Upper lobe of left lung (tissue), 6 donors: Measurements from ENCODE around the gene SDR9C7. TPM values are rescaled to one million over a fixed set of nuclear protein-coding genes. Genes with fewer than 3 reads are reported as not detected.
"Not testable (repeated sequence)": the region's sequence is repeated elsewhere in the genome, so short reads cannot be mapped to it uniquely, and the experiment has no call there.

ENCODE experiments used
- ATAC-seq, 2 donors: fragments of 200-7000 bp; cut with Tn5 transposase; one replicate each; pipeline ENCODE4 v1.9.1; 2022; ENCODE audit warnings: mild to moderate bottlenecking in 2 of 2, moderate library complexity in 2 of 2; ENCODE audit not compliant: low FRiP score in 2 of 2
- DNase-seq, 2 donors: peaks; one replicate each; pipeline ENCODE4 v3.0.0-alpha.2; 2019 to 2020
- H3K27ac ChIP-seq, 4 donors: fragments of 200-600 bp; sonication (generic); one replicate each; pipeline ENCODE4 v1.5.1; 2016 to 2019
- H3K27me3 ChIP-seq, 4 donors: fragments of 200-600 bp; sonication (generic); one replicate each; pipeline ENCODE4 v1.5.1; 2017 to 2019
- H3K36me3 ChIP-seq, 4 donors: fragments of 200-600 bp; sonication (generic); one replicate each; pipeline ENCODE4 v1.5.1; 2016 to 2019
- H3K4me1 ChIP-seq, 4 donors: fragments of 200-600 bp; sonication (generic); one replicate each; pipeline ENCODE4 v1.5.1; 2018 to 2019
- H3K4me3 ChIP-seq, 4 donors: fragments of 200-600 bp; sonication (generic); one replicate each; pipeline ENCODE4 v1.5.1; 2017 to 2019; ENCODE audit warnings: mild to moderate bottlenecking in 2 of 4, moderate library complexity in 1 of 4
- H3K9me3 ChIP-seq, 4 donors: fragments of 200-600 bp; sonication (generic); one replicate each; pipeline ENCODE4 v1.5.1; 2018 to 2019
- CTCF ChIP-seq, 6 experiments: fragments of 450-650 bp in 4 of 6; fragments of 200-600 bp in 2 of 6; sonication (generic) in 2 of 6; IDR thresholded peaks; one replicate each; pipeline ENCODE4 v1.5.1; 2016 to 2019; ENCODE audit warnings: antibody characterized with exemption in 6 of 6
- EP300 ChIP-seq, 4 donors: sonication (generic); formaldehyde crosslinking; IDR thresholded peaks; one replicate each; pipeline ENCODE4 v1.5.1; 2017; ENCODE audit warnings: antibody characterized with exemption in 4 of 4, control low read depth in 2 of 4
- POLR2A ChIP-seq, 4 donors: fragments of 450-650 bp; IDR thresholded peaks; one replicate each; pipeline ENCODE4 v1.5.1; 2016 to 2017; ENCODE audit warnings: antibody characterized with exemption in 4 of 4, mild to moderate bottlenecking in 2 of 4
- POLR2AphosphoS5 ChIP-seq, 2 donors: sonication (generic); formaldehyde crosslinking; IDR thresholded peaks; one replicate each; pipeline ENCODE4 v1.5.1; 2017; ENCODE audit warnings: antibody characterized with exemption in 2 of 2
- WGBS, 2 donors: methylation state at CpG; one replicate each; pipeline ENCODE4 v1.1.5; 2017 to 2018; 5-methylcytosine and 5-hydroxymethylcytosine counted together
- total RNA-seq, 6 donors: library from RNA; depleted of rRNA in 4 of 6; stranded (reverse); fragments of >200 nt in 4 of 6; gene quantifications; one replicate each; pipeline versions ENCODE4 v1.1.0 to v1.2.1, GENCODE V29; 2016 to 2021
- donor health status: DM: no; HTN: no; CAD: no; lungs with moderate emphysema.
- donor health status: DM: no; HTN: yes; CAD: no; lungs with severe emphysema.

SDR9C7 gene
- total RNA-seq, 6 donors from 2014 or later, result not detected

- TF ChIP-seq EP300 (IDR thresholded peaks at IDR 0.05) (no peak), CTCF (IDR thresholded peaks at IDR 0.05) (no peak), POLR2AphosphoS5 (IDR thresholded peaks at IDR 0.05) (no peak), POLR2A (IDR thresholded peaks at IDR 0.05) (no peak)
- Histone ChIP-seq H3K4me1 (no peaks in the 10 kb centered on the region), H3K27me3 (no peaks in the 10 kb centered on the region), H3K9me3 (no peaks in the 10 kb centered on the region), H3K4me3 (no peak overlapping the region), H3K36me3 (no peaks in the 10 kb centered on the region), H3K27ac (no peak overlapping the region)
- DNase-seq (no peak), ATAC-seq (no peak)
- 100% methylated on average over 3 of the region's 3 CpGs; no CpG with 5 or more reads in 1 of the 2 donors for WGBS, 2 donors
Observed at GRCh38 chr12:56979628-56980027, 45.4 kb upstream of the SDR9C7 start.

GRCh38 chr12:56978397-56979138, 44.4 kb upstream of the SDR9C7 start:
- Histone ChIP-seq H3K36me3 (no peaks in the 10 kb centered on the region), H3K27ac (no peak overlapping the region), H3K27me3 (no peaks in the 10 kb centered on the region), H3K9me3 (no peaks in the 10 kb centered on the region), H3K4me1 (no peaks in the 10 kb centered on the region), H3K4me3 (no peak overlapping the region)
- ATAC-seq, result peak in 1 of 2 donors; percentile 23
- WGBS, 2 donors, result 79 to 92% methylated on average over 1 to 3 of the region's 3 CpGs
- TF ChIP-seq EP300 (IDR thresholded peaks at IDR 0.05) (no peak), CTCF (IDR thresholded peaks at IDR 0.05) (no peak), POLR2A (IDR thresholded peaks at IDR 0.05) (no peak), POLR2AphosphoS5 (IDR thresholded peaks at IDR 0.05) (no peak)
- peak in 1 of 2 donors; percentile 53 for DNase-seq

GRCh38 chr12:56977361-56977760, 43.2 kb upstream of the SDR9C7 start:
- WGBS, 2 donors, result 85 to 86% methylated on average over 4 of the region's 4 CpGs

GRCh38 chr12:56974224-56974623, 40.0 kb upstream of the SDR9C7 start:
- not testable (repeated sequence) for H3K9me3 ChIP-seq, H3K36me3 ChIP-seq, DNase-seq, H3K27ac ChIP-seq, H3K4me1 ChIP-seq, H3K4me3 ChIP-seq, ATAC-seq, H3K27me3 ChIP-seq
- 87 to 96% methylated on average over 3 of the region's 3 CpGs for WGBS, 2 donors

More at GRCh38 chr12:56977361-56977760, 43.2 kb upstream of the SDR9C7 start:
- H3K4me3 ChIP-seq, H3K27me3 ChIP-seq, H3K36me3 ChIP-seq, H3K9me3 ChIP-seq, DNase-seq, H3K27ac ChIP-seq, H3K4me1 ChIP-seq, ATAC-seq: not testable (repeated sequence)

- H3K36me3 ChIP-seq, H3K9me3 ChIP-seq, H3K4me1 ChIP-seq, ATAC-seq, H3K27me3 ChIP-seq, DNase-seq, H3K4me3 ChIP-seq, H3K27ac ChIP-seq: not testable (repeated sequence)
- WGBS, 2 donors, result 81 to 83% methylated on average over 6 of the region's 6 CpGs
Observed at GRCh38 chr12:56968910-56969309, 34.7 kb upstream of the SDR9C7 start.

GRCh38 chr12:56965997-56966642, 31.9 kb upstream of the SDR9C7 start:
- H3K36me3 ChIP-seq, H3K4me1 ChIP-seq, ATAC-seq, H3K27ac ChIP-seq, H3K4me3 ChIP-seq, H3K9me3 ChIP-seq, H3K27me3 ChIP-seq: not testable (repeated sequence)
- DNase-seq, result peak; percentile 47 to 58
- WGBS, 2 donors, result 90 to 91% methylated on average over 15 of the region's 15 CpGs

- ATAC-seq, H3K4me3 ChIP-seq, H3K9me3 ChIP-seq, H3K36me3 ChIP-seq, H3K27me3 ChIP-seq, DNase-seq, H3K27ac ChIP-seq, H3K4me1 ChIP-seq: not testable (repeated sequence)
- WGBS, 2 donors, result 97 to 100% methylated on average over 4 of the region's 4 CpGs
Observed at GRCh38 chr12:56965124-56965523, 30.9 kb upstream of the SDR9C7 start.

- not testable (repeated sequence) for H3K4me1 ChIP-seq, H3K9me3 ChIP-seq, H3K27ac ChIP-seq, ATAC-seq, H3K4me3 ChIP-seq, H3K27me3 ChIP-seq, H3K36me3 ChIP-seq
- no CpG with 5 or more reads among the region's 27 CpGs for WGBS, 2 donors
- DNase-seq, result peak in 1 of 2 donors; percentile 25
Observed at GRCh38 chr12:56963557-56963956, 29.3 kb upstream of the SDR9C7 start.

GRCh38 chr12:56962247-56962646, 28.0 kb upstream of the SDR9C7 start:
- WGBS, 2 donors, result 40 to 47% methylated on average over 4 of the region's 4 CpGs
- not testable (repeated sequence) for DNase-seq, H3K36me3 ChIP-seq, H3K4me1 ChIP-seq, H3K27ac ChIP-seq, ATAC-seq, H3K4me3 ChIP-seq, H3K27me3 ChIP-seq
- peaks cover 0 to 16% (median 2%) of the 10 kb centered on the region in 4 donors for H3K9me3 ChIP-seq
